ENCODE data around the gene GNAQ. TPM values are rescaled to one million over a fixed set of nuclear protein-coding genes. Genes with fewer than 3 reads are reported as not detected.

Gene GNAQ
- total and polyA plus RNA-seq, 2 of the 4 experiments (the other 2 are of a cell fraction), result 23.1 to 50.7 TPM

DNA sequence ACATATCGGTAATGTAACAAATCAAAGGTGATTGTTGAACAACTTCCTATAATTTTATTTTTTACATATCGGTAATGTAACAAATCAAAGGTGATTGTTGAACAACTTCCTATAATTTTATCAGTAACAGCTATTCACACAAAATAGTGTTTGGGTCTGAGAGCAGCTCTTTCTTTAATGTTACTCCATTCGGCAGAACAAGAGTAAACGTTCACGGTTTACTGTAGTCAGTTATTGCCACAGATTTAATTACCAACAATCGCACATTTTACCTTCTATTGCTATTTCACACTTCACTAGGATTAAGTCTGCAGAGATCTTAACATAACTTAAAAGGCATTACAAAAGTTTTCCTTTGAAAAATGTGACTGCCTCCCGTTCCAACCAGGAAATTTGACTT, 6.4 kb downstream of the GNAQ start:
- CTCF ChIA-PET, result interaction anchor here (1.8 kb wide), 1 partner anchor 48 kb away, joined by 5 read pairs; no protein-coding TSS in a partner anchor
- POLR2A ChIA-PET (ENCODE audit: unreplicated experiment), result interaction anchor here (0.6 kb wide), 1 partner anchor 79 kb away, joined by 3 read pairs; no protein-coding TSS in a partner anchor
- H3K27ac ChIP-seq (ENCODE audit: insufficient read depth, low read length), result no peak overlapping the region
- DNase-seq (no peak), ATAC-seq (ENCODE audit: low read depth) (no peak)
- no peak overlapping the region for H4K5ac ChIP-seq (ENCODE audit: low read depth, low read length)
- H2AK5ac ChIP-seq (ENCODE audit: low read depth, low read length), result no peak overlapping the region
- no peak overlapping the region for H3K9ac ChIP-seq (ENCODE audit: low read depth, low read length)
- 65% methylated on average over 3 of the region's 7 CpGs; no CpG with 5 or more reads in 1 of the 2 experiments for WGBS, 2 experiments (ENCODE audit: extremely low coverage in 2 of 2, insufficient read length in 1 of 2)
- no peak overlapping the region for H2BK5ac ChIP-seq (ENCODE audit: low read depth, low read length, poor library complexity, severe bottlenecking)
- no peak for TF ChIP-seq FOS (IDR thresholded peaks at IDR 0.05; ENCODE audit: low read depth, low read length)
- no peak for TF ChIP-seq USF2 (IDR thresholded peaks at IDR 0.05; ENCODE audit: low read depth, low read length)
- no peak for TF ChIP-seq CTCF (conservative IDR thresholded peaks at IDR 0.05; ENCODE audit: low read depth, low read length)
- no peak for TF ChIP-seq BHLHE40 (IDR thresholded peaks at IDR 0.05; ENCODE audit: low read depth, low read length)
- TF ChIP-seq NFE2L2 (IDR thresholded peaks at IDR 0.05; ENCODE audit: low read depth, low read length), result no peak
- TF ChIP-seq POLR2A (IDR thresholded peaks at IDR 0.05; ENCODE audit: low read depth, low read length), result no peak
- TF ChIP-seq RFX5 (IDR thresholded peaks at IDR 0.05; ENCODE audit: low read depth, low read length), result no peak
- no peak for TF ChIP-seq MAZ (IDR thresholded peaks at IDR 0.05; ENCODE audit: borderline replicate concordance, low read depth, low read length)
- no peak for TF ChIP-seq CEBPB (IDR thresholded peaks at IDR 0.05; ENCODE audit: low read depth, low read length)
- no peak for TF ChIP-seq MAFK (IDR thresholded peaks at IDR 0.05; ENCODE audit: low read depth, low read length)
- TF ChIP-seq MXI1 (IDR thresholded peaks at IDR 0.05; ENCODE audit: borderline replicate concordance, low read depth, low read length), result no peak
- no peak for TF ChIP-seq ELK1 (IDR thresholded peaks at IDR 0.05; ENCODE audit: borderline replicate concordance, low read depth, low read length)
- TF ChIP-seq CHD1 (IDR thresholded peaks at IDR 0.05; ENCODE audit: low read depth, low read length), result no peak
- H3K36me3 ChIP-seq (ENCODE audit: control insufficient read depth, insufficient read depth, low read length), result peaks cover 2% of the 10 kb centered on the region; the same call in 1 of the 2 replicates
- H3K9me3 ChIP-seq (ENCODE audit: control insufficient read depth, insufficient read depth, low read length), result no peaks in the 10 kb centered on the region
- no peak overlapping the region for H2BK20ac ChIP-seq (ENCODE audit: low read depth, low read length)
- BruUV-seq (replicated peaks), result no TSS peak
- intact Hi-C loops (cut with micrococcal nuclease), result no loop called here
- no peak overlapping the region for H2BK15ac ChIP-seq (ENCODE audit: low read depth, low read length)
- dilution Hi-C loops (cut with HindIII; ENCODE audit: low sequenced_read_pairs, unreplicated experiment), result no loop called here
- peaks cover 19 to 72% of the 10 kb centered on the region in 2 experiments for H3K79me1 ChIP-seq (ENCODE audit: low read depth in 1 of 2, low read length in 2 of 2)
- no peak overlapping the region for H2AFZ ChIP-seq (replicated peaks; ENCODE audit: low read length, poor library complexity)
- no peak overlapping the region for H3K14ac ChIP-seq (replicated peaks; ENCODE audit: low read depth, low read length)
- H3K4me2 ChIP-seq (ENCODE audit: low read depth, low read length), result no peak overlapping the region
- no peak overlapping the region for H3K18ac ChIP-seq (ENCODE audit: low read depth, low read length)
- H3K4me1 ChIP-seq (ENCODE audit: control insufficient read depth, insufficient read depth, low read length), result peaks cover 13% of the 10 kb centered on the region
- H2AK9ac ChIP-seq (replicated peaks; ENCODE audit: low read depth, low read length, poor library complexity), result no peak overlapping the region
- peaks cover 19% of the 10 kb centered on the region for H3K9me1 ChIP-seq (ENCODE audit: insufficient read depth, low read length)
- no peak overlapping the region for H3K4ac ChIP-seq (ENCODE audit: low read depth, low read length)
- H2BK120ac ChIP-seq (ENCODE audit: low read depth, low read length), result no peak overlapping the region
- no peak overlapping the region for H4K91ac ChIP-seq (ENCODE audit: insufficient read depth, low read depth, low read length)
- no peak overlapping the region for H3K23ac ChIP-seq (ENCODE audit: low read depth, low read length)
- no peak overlapping the region for H3K56ac ChIP-seq (ENCODE audit: extremely low read depth, insufficient read depth, low read length)
- no peaks in the 10 kb centered on the region for H3K27me3 ChIP-seq (ENCODE audit: control insufficient read depth, insufficient read depth, low read length)
- no peak overlapping the region for H4K8ac ChIP-seq (ENCODE audit: low read depth in 2 of 2, low read length in 2 of 2)
- H4K20me1 ChIP-seq (ENCODE audit: insufficient read depth, low read length), result peaks cover 56% of the 10 kb centered on the region
- H3K4me3 ChIP-seq (ENCODE audit: insufficient read depth, low read depth, low read length), result no peak overlapping the region
- in situ Hi-C loops (cut with MboI; ENCODE audit: low sequenced_read_pairs), result no loop called here

Measured in IMR-90 (cell line).